Cerebellar nuclear complex (tissue), 1 donor: ENCODE data around the gene COQ2.

ENCODE experiments used
- DNase-seq, 2 experiments: peaks; one replicate each; lab custom pipeline; 2025; lab: John Stamatoyannopoulos, UW

The COQ2 gene

GRCh38 chr4:83216959-83217683 lies 67.5 kb downstream of the COQ2 start:
- no peak for DNase-seq

GRCh38 chr4:83214079-83214478 lies 70.5 kb downstream of the COQ2 start:
- no peak for DNase-seq
